HG02840 (cell line): ENCODE measurements around the gene CEP57L1.
"Not testable (repeated sequence)": the region's sequence is repeated elsewhere in the genome, so short reads cannot be mapped to it uniquely, and the experiment has no call there.

Source experiments
- ATAC-seq: cut with Tn5 transposase; IDR thresholded peaks from one replicate; pipeline ENCODE4 v1.9.1; 2021; ENCODE audit warnings: mild to moderate bottlenecking, moderate library complexity, moderate number of reproducible peaks; ENCODE audit not compliant: unreplicated experiment, low FRiP score

The CEP57L1 gene

DNA sequence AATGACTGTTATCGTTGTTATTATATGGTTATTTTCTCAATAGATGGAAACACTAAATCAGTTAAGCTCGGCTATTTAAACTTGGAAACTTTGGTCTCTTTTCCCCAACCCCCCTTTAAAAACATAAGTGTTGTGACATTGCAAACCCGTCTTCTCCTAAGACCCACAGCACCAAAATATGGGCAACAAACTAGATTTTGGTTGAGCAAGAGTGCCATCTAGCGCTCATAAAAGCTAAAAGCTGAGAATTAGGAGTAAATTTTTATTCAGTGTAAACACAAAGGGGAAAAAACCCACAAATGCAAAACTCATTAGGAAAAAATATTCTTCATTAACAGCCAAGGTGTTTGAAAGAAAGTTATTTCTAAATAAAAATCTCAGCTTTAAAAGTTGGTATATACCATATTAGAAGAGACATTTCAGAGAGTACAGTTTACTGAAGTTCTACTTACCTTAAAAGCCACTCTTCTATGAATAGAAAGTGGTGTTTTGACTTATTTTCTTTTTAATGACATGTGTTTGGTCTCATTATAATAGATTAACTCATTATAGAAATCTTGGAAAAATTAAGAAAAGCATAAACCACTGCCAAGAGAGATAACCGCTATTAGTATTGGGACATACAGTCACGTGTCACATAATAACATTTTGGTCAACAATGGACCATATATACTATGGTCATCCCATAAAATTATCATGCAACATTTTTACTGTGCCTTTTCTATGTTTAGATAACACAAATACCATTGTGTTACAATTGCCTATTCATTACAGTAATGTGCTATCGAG lies 21.8 kb upstream of the CEP57L1 start:
- no peak for ATAC-seq

DNA sequence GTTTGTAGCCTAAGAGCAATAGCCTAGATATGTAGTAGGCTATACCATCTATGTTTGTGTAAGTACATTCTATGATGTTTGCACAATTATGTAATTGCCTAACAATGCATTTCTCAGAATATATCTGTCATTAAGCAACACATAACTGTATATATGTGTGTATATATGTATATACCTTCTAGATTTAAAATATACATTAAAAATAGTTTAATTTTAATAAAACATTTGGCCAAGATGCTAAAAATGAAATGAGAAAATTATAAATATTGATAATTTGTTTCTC lies 21.2 kb upstream of the CEP57L1 start:
- no peak for ATAC-seq

DNA sequence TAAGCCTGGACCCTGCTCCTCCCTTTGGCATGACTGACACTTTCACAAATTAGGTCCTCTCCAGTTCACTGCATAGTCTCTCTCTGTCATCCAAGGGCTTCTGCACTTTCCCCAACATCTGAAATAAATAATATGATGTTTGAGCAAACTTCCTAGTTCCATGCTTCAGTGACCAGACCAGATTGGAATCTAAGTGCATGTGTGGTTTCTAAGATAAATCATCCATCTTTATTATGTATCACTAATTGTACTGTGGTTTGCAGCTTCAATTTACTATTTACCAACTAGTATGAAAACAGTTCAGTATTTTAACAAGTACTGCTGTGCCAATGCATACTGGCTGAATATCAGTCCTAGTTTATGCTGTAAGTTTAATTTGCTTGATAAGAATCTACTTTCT lies 19.4 kb upstream of the CEP57L1 start:
- no peak for ATAC-seq

DNA sequence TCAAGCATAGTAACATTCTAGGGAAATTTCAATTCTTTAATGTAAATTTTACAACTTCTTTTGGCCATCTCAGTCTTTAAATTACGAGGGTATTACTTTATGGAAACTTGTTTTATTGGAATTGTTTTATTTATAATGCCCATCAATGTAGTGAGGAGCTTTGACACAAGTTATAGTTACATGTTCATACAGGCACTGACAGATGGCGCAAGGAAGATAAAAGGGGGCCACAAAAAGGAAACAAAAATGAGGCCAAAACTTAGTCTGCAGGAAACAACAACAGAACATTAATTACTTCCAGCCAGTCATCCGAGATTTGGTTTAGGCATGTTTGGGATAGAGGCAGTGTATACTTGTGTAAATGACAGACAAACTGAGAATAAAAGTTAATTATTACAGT lies 18.9 kb upstream of the CEP57L1 start:
- ATAC-seq = no peak

DNA sequence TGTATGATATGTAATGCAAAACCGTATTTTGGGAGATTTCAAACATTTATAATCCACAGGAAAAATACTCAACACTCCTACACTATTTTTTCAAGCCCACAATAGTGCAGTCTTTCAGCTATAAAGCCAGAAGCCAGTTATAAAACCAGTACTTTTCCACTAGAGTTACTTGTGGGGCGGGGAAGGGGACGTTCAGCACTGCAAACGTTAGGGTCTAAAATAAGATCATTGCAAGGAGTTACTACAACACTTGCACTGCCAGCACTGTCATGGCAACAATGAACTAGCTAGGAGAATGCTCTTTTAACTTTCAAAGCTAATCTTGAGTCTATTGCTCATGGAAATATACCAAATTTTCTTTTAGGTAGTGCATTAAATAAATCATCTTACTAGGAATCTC lies 15.3 kb upstream of the CEP57L1 start:
- no peak for ATAC-seq

DNA sequence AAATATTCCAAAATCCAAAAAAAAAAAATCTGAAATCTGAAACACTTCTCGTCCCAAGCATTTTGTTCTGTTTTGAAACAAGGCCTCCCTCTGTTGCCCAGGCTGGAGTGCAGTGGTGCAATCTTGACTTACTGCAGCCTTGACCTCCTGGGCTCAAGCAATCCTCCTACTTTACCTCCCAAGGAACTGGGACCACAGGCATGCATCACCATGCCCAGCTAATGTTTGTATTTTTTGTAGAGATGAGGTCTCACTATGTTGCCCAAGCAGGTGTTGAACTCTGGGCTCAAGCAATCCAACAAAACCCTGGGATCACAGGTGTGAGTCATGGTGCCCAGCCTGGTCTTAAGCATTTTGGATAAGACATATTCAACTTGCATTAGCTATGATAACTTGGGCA lies 14.3 kb upstream of the CEP57L1 start:
- ATAC-seq = no peak

DNA sequence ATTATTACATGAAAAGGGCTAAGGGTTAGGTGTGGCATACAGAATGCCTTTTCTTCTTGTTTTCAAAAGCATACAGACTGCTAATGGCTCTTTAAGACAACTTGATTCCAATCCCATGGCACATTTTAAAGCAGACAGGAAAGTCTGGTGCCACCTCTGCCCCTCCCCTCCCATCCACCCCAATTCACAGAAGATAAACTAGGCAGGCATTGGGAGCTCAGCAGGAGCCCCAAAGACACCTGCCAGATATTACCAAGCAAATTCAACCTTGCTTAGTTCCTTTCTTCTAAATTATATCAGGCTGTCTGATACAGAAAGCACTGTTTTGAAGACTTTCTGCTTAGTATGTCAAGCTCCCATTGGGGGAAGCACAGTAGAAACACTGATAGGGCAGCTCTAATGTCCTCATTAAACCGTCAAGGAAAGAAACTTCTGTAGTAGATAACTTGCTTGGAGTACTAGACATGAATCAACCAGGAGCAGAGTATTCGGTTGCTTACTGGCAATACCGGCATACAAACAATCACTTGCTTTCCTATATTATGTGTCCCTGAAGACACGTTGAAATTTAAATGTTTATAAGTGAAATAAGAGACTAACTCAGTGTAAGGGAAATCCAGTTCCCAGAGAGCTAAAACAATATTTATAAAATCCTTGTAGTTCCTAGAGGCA lies 13.7 kb upstream of the CEP57L1 start:
- ATAC-seq = no peak

DNA sequence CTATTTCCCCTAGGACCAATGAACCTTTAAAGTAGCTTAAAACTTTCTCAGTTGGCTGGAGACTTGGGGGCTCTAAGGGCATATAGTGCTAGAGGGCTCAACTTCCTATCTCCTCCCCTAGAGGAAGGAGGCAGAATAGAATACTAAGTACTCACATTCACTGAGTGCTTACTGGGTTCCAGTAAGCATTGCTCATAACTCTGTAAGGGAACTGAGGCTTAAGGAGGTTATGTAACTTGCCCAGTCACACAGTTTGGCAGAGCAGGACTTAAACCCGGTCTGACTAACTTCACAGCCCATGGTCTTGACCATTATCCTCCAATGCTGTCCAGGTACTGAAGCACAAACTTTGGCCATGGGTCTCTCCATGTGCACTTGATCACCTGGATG lies 13.1 kb upstream of the CEP57L1 start:
- no peak for ATAC-seq

DNA sequence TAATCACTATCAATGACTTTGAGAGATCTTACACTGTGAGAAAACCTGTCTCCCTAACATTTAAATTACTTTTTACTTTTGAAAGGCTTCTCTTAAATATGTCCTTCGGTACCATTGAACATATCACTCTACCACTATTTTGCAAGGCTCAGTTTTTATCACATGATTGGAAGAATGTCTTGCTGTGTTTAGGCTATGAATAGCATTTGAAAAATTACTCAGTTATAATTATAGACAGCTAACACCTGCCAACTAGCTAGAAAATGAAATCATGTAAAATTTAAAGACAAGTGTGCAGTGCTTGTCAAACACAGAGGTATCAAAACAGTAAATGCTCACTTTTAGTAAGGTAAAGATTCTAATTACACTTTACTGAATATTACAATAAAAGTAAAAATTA lies 11.7 kb upstream of the CEP57L1 start:
- ATAC-seq = no peak

DNA sequence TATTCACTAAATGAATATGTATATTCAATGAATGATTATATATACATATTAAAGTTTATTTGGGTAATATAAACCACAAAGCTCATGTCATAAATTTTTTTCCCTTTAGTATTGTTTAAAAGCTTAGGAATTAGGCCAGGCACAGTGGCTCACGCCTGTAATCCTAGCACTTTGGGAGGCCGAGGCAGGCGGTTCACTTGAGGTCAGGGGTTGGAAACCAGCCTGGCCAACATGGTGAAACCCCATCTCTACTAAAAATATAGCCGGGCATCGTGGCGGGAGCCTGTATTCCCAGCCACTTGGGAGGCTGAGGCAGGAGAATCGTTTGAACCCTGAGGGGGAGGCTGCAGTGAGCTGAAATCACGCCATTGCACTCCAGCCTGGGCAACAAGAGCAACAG lies 11.2 kb upstream of the CEP57L1 start:
- not testable (repeated sequence) for ATAC-seq

DNA sequence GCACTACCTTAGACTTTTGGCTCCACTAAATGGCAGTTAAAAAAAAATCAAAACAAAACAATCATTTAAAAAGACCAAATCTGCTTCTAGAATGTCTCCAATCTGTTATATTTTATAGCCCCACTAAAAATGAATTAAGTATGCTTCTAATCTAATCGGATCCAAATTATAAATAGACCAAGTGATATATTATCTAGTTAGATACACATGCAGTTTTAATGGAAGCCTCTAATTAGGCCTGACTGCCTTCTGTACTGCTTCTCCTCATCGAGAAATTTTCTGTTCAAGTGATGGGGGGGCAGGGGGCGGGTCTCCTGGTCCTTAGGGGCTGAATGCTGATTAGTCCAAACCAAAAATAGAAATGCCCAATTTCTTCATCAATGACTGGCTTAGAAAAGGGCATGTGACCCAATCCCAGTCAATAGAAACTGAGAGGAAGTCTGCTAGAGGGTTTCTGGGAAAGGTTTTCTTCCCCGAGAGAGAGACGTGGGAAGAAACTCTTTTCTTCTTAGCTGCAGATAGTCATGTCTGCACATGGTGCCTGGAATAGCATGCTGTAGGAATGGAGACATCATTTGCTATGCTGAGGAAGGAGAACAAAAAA lies 7.5 kb upstream of the CEP57L1 start:
- no peak for ATAC-seq

DNA sequence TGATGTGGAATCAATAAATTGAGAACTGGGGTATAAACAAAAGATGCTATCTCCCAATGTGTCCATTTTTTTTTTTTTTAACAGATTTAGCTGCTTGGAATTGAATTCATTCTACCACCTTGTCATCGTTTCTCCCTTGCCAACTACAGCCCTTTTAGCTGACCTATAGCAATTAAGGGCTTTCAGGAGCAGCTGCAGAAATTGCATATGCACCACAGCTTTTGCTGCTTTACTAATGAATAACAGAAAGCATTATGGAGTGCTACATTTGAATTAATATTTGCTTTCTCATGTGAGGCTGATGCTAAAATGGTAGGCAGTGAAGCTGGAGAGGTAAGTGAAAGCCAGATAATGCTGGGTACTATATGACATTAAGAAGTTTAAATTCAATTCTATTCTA lies 6.3 kb upstream of the CEP57L1 start:
- ATAC-seq = no peak

DNA sequence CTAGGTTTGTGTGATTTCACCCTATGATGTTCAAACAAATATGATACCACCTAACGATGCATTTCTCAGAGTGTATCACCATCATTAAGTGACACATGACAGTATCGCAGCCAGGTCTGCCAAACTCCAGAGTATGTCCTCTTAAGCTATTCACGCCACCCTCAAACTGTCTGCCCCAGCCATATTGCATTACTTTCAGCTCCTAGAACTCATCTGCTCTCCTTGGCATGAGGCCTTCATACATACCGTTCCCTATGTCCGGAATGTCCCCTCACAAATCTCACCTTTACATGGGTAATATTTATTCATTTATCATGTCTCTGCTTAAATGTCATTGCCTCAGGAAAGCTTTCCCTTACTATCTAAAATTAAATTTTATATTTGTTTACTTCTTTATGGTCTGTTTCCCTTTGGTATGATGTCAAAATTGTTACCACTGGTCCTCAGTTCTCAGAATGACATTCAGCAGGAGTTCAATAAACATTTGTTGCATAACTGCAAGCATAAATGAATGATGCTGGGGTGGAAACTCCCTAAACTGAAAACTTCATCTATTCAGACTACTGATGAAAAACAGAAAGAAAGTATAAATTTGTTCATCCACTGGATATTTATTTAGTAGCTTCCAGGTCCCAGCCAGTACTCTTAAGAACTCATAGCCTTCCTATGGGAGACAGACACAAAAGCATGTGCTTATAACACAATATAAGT lies 3.8 kb upstream of the CEP57L1 start:
- ATAC-seq = no peak

DNA sequence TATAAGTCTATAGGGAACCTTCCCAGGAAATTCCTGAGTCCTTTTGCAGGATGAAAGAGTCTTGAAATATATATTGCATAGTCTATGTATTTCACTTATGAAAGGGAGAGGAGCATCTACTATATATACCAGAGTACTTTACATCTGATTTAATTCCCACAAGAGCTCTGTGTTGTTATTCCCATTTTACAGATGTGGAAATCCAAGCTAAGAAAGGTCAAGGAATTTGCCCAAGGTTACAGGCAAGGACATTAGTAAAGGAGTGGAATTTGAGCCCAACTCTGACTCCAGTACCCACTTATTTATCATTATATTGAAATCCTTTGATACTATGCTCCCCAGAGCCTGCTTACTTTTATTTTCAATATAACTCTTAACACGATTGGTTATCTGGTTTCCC lies 3.2 kb upstream of the CEP57L1 start:
- no peak for ATAC-seq

DNA sequence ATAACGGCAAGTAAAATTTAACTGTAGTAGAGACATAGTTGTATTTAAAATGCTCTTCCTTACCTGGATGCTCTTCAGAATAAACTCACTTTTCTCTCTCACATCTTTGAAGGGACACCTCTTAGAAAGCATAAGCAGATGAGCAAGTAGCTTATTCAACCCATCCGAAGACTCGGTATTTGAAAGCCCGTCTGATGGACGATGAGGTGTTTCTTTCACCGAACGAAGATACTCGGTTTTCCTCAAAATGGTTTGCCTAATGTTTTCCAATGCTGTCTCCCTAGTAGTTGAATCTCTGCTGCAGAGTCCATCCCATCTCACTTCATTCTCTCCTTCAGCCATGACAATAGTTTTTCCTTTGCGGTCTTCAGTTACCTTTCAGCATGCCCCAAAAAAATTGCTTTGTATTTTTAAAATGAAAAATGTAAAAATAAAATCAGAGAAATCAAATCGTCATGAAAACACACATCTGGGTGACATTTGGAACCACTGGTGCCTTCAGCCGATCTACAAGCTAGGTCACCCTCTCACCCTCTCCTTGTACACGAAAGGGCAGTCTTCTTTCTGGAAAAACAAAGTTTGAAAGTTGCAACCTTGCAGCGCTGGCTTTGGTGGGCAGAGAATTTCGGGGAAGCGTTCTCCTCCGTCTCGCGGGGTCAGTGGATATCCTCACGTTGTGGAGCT lies 1.4 kb upstream of the CEP57L1 start:
- ATAC-seq = no peak

DNA sequence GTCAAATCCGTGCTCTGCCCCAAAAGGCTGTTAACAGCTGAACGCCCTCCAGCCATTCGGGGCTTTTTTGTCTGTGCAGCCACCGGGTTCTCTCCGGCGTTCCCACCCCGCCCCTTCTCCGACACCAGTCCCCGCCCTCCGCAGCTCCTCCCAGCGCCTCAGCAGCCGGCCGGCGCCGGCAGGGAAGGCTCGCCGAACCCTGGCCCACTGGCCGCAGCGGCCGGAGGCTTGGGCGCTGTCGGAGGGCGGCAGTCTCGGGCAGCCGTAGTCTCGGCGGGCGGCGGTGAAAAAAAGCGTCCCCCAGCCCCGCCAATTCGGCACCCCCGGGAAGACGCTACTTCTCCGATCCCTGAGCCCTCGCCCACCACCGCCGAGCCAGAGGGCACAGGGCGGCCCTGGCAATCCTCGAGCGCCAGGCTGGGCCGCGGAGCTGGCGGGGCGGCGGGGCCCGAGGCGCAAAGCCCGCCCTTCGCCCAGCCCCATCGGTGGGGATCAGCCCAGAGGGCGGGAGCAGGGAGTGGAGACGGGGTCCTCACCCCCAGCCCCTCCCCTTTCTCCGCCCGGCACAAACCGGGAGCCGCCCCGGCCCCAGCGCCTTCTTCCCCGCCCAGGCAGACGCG lies 781 bp upstream of the CEP57L1 start, which contains the start of gene SESN1:
Gene SESN1 (minus strand): TSS at position 431 of the 620 bp plus-strand sequence. CDS start 773 bp downstream, outside the sequence.
- ATAC-seq = peak; percentile 71

DNA sequence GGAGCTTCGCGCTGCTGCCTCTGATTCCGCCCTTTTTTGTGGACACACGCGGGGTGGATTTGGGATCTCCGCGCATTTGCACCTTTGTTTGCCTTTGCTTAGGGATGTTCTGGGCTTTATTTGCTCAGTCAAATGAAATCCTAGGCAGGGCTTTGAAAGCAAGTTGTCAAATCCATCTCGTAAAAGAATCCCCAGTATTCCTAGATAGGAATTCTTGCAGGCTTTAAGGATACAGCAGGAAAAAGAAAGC lies 453 bp downstream of the CEP57L1 start:
- ATAC-seq = no peak

DNA sequence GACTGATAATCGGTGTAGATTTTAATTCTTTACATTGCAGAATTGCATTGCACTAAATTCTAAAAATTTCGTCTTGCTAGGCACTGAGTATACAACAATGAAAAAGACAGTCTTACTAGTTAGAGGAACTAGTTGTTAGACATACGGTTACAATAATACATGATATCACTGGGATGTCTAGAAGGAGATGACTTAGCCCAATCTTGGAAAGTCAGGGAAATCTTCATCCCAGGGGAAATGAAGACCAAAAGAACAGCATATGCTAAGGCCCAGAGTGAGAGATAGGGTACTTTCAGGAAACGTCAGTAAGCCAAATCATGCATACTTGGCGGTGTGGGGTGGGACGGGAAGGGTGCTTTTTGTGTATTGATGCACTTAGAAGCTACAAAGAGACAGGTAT lies 901 bp downstream of the CEP57L1 start:
- no peak for ATAC-seq

DNA sequence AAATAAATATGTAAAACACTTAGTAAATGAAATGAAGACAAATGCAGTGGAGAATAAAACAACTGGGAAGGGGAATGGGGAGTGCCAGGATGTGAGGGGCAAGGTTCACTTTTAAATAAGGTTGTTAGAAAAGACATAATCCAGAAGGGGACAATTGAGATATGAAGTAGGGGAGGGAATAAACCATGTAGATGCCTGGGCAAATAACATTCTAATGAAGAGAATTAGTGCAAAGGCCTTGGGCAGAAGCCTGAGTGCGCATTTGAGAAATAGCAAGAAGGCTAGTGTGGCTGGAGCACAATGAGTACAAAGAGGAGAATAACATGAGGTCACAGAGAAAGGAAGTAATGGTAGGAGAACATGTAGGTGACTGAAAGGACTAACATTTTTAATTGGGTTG lies 2.4 kb downstream of the CEP57L1 start:
- ATAC-seq = no peak

DNA sequence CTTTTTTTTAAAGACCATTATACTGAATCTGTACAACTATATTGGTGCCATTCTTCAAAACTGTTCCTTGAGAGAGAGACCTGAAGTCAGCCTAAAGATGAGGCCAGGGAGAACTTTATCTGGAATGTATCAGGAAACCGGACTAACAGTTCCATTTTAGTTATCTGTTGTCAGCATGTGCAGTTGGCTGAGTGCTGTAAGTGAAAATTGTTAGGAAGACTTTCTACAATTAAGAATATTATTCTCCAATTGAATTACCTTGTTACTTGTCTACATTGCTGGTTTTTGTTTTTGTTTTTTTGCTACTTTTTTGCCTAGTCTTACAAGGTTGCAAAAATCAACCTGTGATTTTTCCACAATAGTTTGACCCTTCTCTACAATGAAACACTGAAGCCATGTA lies 7.5 kb downstream of the CEP57L1 start:
- no peak for ATAC-seq

DNA sequence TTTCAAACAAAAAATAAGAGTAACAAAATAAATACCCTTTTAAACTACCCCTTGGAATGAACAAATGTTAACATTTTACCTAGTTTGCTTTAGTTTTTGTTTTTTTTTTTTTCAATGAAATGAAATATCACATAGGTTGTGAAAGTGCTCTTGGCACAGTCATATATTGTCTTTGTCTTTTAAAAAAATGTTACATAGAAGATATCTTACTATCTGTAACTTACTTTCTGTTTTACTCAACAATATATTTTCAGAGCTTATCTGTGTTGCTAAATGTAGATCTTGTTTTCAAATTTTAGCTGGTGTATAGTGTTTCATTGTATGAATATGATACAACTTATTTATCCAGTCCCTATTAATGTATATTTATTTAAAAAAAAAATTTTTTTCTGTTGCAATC lies 8.6 kb downstream of the CEP57L1 start:
- ATAC-seq = no peak
